Measurements from ENCODE around the gene FAAP20.
A peak's percentile ranks its signal among the peaks of the same experiment; 100 is the strongest.

FAAP20 gene

GRCh38 chr1:2229037-2229864 lies 34.7 kb upstream of the FAAP20 start:
- peaks cover 56% of the 10 kb centered on the region for H3K79me2 ChIP-seq (ENCODE audit: control insufficient read depth, insufficient read depth, low read length, unreplicated experiment)
- peak overlapping the region; percentile 56 for H3K27ac ChIP-seq (ENCODE audit: low read depth, low read length)
- peaks cover 22% of the 10 kb centered on the region for H3K4me1 ChIP-seq (ENCODE audit: control insufficient read depth, insufficient read depth, low read length, unreplicated experiment)
- H3K36me3 ChIP-seq (ENCODE audit: insufficient read depth, low read length): no peaks in the 10 kb centered on the region
- peak overlapping the region; percentile 93 for H3K4me3 ChIP-seq (ENCODE audit: low read depth, low read length)
- H3K27me3 ChIP-seq (ENCODE audit: insufficient read depth, low read length): no peaks in the 10 kb centered on the region
- no peak overlapping the region for H2AFZ ChIP-seq (ENCODE audit: low read length, unreplicated experiment)

GRCh38 chr1:2228694-2229036 lies 34.1 kb upstream of the FAAP20 start:
- no peak overlapping the region for H3K27ac ChIP-seq (ENCODE audit: low read depth, low read length)
- H3K79me2 ChIP-seq (ENCODE audit: control insufficient read depth, insufficient read depth, low read length, unreplicated experiment): peaks cover 50% of the 10 kb centered on the region
- no peaks in the 10 kb centered on the region for H3K36me3 ChIP-seq (ENCODE audit: insufficient read depth, low read length)
- peak overlapping the region; percentile 93 for H3K4me3 ChIP-seq (ENCODE audit: low read depth, low read length)
- no peak overlapping the region for H2AFZ ChIP-seq (ENCODE audit: low read length, unreplicated experiment)
- peaks cover 16% of the 10 kb centered on the region for H3K4me1 ChIP-seq (ENCODE audit: control insufficient read depth, insufficient read depth, low read length, unreplicated experiment)
- H3K27me3 ChIP-seq (ENCODE audit: insufficient read depth, low read length): no peaks in the 10 kb centered on the region

GRCh38 chr1:2228157-2228594 lies 33.6 kb upstream of the FAAP20 start, which contains the start of gene SKI:
TSS of gene SKI (plus strand) at chr1:2228319. CDS start at chr1:2228767, 448 bp downstream.
- Histone ChIP-seq H3K4me3 (ENCODE audit: low read depth, low read length) (peak within 1 kb of the TSS; percentile 94), H3K27ac (ENCODE audit: low read depth, low read length) (peak within 1 kb of the TSS; percentile 88), H3K36me3 (ENCODE audit: insufficient read depth, low read length) (no peaks in the 10 kb centered on the region), H3K27me3 (ENCODE audit: insufficient read depth, low read length) (no peaks in the 10 kb centered on the region), H2AFZ (ENCODE audit: low read length, unreplicated experiment) (peak within 1 kb of the TSS; percentile 83), H3K4me1 (ENCODE audit: control insufficient read depth, insufficient read depth, low read length, unreplicated experiment) (peaks cover 11% of the 10 kb centered on the region), H3K79me2 (ENCODE audit: control insufficient read depth, insufficient read depth, low read length, unreplicated experiment) (peaks cover 45% of the 10 kb centered on the region)

- H3K27ac ChIP-seq (ENCODE audit: low read depth, low read length): peak overlapping the region; percentile 88
- peaks cover 5% of the 10 kb centered on the region for H3K4me1 ChIP-seq (ENCODE audit: control insufficient read depth, insufficient read depth, low read length, unreplicated experiment)
- no peaks in the 10 kb centered on the region for H3K27me3 ChIP-seq (ENCODE audit: insufficient read depth, low read length)
- peaks cover 39% of the 10 kb centered on the region for H3K79me2 ChIP-seq (ENCODE audit: control insufficient read depth, insufficient read depth, low read length, unreplicated experiment)
- H3K4me3 ChIP-seq (ENCODE audit: low read depth, low read length): peak overlapping the region; percentile 94
- H3K36me3 ChIP-seq (ENCODE audit: insufficient read depth, low read length): no peaks in the 10 kb centered on the region
- peak overlapping the region; percentile 83 for H2AFZ ChIP-seq (ENCODE audit: low read length, unreplicated experiment)
Measured at GRCh38 chr1:2227346-2228156, 33.0 kb upstream of the FAAP20 start.

DNA sequence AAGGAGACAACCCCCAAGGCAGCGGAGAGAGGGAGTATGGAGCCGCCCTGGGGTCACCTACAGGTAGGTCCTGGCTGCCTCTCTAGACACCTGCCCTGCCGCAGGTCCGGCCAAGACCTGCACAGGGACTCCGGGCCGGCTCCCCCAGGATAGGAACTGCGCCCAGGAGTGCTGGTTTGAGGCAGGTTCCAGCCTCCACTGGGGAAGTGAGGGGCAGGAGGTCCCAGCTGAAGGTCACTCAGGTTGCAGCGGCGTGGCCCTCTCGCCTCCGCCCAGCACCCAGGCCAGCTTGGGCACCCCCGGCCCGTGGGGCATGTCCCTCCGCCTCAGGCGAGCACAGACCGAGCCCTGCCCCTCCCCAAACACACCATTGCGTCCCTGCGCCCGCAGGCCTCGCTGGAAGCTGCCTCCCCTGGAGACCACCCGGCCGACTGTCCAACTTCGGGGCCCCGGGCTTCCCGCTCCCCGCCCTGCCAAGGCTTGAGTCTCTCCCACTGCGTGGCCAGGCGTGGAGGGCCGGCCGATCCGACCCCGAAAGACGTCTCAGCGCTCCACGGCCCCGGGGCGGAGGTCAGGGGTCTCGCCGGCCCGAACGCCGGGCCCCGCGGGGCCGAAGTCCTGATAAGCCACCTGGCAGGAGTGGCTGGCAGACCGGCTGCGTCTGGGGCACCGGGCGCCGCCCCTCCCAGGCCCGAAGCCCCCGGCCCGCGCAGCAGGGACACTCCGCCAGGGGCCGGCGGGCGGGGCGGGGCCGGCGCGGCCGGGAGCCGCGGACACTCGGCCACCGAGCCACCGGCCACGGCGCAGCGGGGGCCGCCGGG lies 32.2 kb upstream of the FAAP20 start:
- H3K79me2 ChIP-seq (ENCODE audit: control insufficient read depth, insufficient read depth, low read length, unreplicated experiment): peaks cover 32% of the 10 kb centered on the region
- peak overlapping the region; percentile 88 for H3K27ac ChIP-seq (ENCODE audit: low read depth, low read length)
- H3K4me3 ChIP-seq (ENCODE audit: low read depth, low read length): peak overlapping the region; percentile 94
- H2AFZ ChIP-seq (ENCODE audit: low read length, unreplicated experiment): peak overlapping the region; percentile 77
- H3K27me3 ChIP-seq (ENCODE audit: insufficient read depth, low read length): no peaks in the 10 kb centered on the region
- H3K4me1 ChIP-seq (ENCODE audit: control insufficient read depth, insufficient read depth, low read length, unreplicated experiment): no peaks in the 10 kb centered on the region
- H3K36me3 ChIP-seq (ENCODE audit: insufficient read depth, low read length): no peaks in the 10 kb centered on the region

- H3K36me3 ChIP-seq (ENCODE audit: insufficient read depth, low read length): no peaks in the 10 kb centered on the region
- H3K79me2 ChIP-seq (ENCODE audit: control insufficient read depth, insufficient read depth, low read length, unreplicated experiment): peaks cover 13% of the 10 kb centered on the region
- no peaks in the 10 kb centered on the region for H3K27me3 ChIP-seq (ENCODE audit: insufficient read depth, low read length)
- no peak overlapping the region for H3K4me3 ChIP-seq (ENCODE audit: low read depth, low read length)
- H3K4me1 ChIP-seq (ENCODE audit: control insufficient read depth, insufficient read depth, low read length, unreplicated experiment): no peaks in the 10 kb centered on the region
- H3K27ac ChIP-seq (ENCODE audit: low read depth, low read length): no peak overlapping the region
- H2AFZ ChIP-seq (ENCODE audit: low read length, unreplicated experiment): no peak overlapping the region
Measured at GRCh38 chr1:2224631-2225428, 30.3 kb upstream of the FAAP20 start.

GRCh38 chr1:2224170-2224584 lies 29.6 kb upstream of the FAAP20 start:
- Histone ChIP-seq H3K4me1 (ENCODE audit: control insufficient read depth, insufficient read depth, low read length, unreplicated experiment) (no peaks in the 10 kb centered on the region), H3K36me3 (ENCODE audit: insufficient read depth, low read length) (no peaks in the 10 kb centered on the region), H2AFZ (ENCODE audit: low read length, unreplicated experiment) (no peak overlapping the region), H3K27me3 (ENCODE audit: insufficient read depth, low read length) (no peaks in the 10 kb centered on the region), H3K79me2 (ENCODE audit: control insufficient read depth, insufficient read depth, low read length, unreplicated experiment) (peaks cover 6% of the 10 kb centered on the region), H3K4me3 (ENCODE audit: low read depth, low read length) (no peak overlapping the region), H3K27ac (ENCODE audit: low read depth, low read length) (no peak overlapping the region)

DNA sequence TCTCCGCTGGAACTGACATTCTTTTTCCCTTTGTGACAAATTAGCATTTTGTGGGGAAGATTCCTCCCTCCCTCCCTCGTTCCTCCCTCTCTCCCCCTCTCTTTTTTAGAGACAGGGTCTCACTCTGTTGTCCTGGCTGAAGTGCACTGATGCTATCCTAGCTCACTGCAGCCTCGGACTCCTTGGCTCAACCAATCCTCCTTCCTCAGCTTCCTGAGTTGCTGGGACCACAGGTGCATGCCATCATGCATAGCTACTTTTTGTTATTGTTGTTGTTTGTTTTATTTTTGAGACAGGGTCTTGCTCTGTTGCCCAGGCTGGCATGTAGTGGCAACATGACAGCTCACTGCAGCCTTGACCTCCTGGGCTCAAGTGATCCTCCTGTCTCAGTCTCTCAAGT lies 26.7 kb upstream of the FAAP20 start:
- Histone ChIP-seq H3K27me3 (ENCODE audit: insufficient read depth, low read length) (no peaks in the 10 kb centered on the region), H3K79me2 (ENCODE audit: control insufficient read depth, insufficient read depth, low read length, unreplicated experiment) (no peaks in the 10 kb centered on the region), H2AFZ (ENCODE audit: low read length, unreplicated experiment) (no peak overlapping the region), H3K27ac (ENCODE audit: low read depth, low read length) (no peak overlapping the region), H3K4me1 (ENCODE audit: control insufficient read depth, insufficient read depth, low read length, unreplicated experiment) (no peaks in the 10 kb centered on the region), H3K4me3 (ENCODE audit: low read depth, low read length) (no peak overlapping the region), H3K36me3 (ENCODE audit: insufficient read depth, low read length) (no peaks in the 10 kb centered on the region)

GRCh38 chr1:2216767-2217058 lies 22.1 kb upstream of the FAAP20 start:
- Histone ChIP-seq H3K79me2 (ENCODE audit: control insufficient read depth, insufficient read depth, low read length, unreplicated experiment) (no peaks in the 10 kb centered on the region), H3K4me1 (ENCODE audit: control insufficient read depth, insufficient read depth, low read length, unreplicated experiment) (peaks cover 27% of the 10 kb centered on the region), H3K4me3 (ENCODE audit: low read depth, low read length) (no peak overlapping the region), H3K27ac (ENCODE audit: low read depth, low read length) (no peak overlapping the region), H2AFZ (ENCODE audit: low read length, unreplicated experiment) (no peak overlapping the region), H3K27me3 (ENCODE audit: insufficient read depth, low read length) (no peaks in the 10 kb centered on the region), H3K36me3 (ENCODE audit: insufficient read depth, low read length) (no peaks in the 10 kb centered on the region)

Data from ACC112 (cell line).